Thoracic aorta (tissue), 2 donors: ENCODE measurements around the gene KLF1. TPM values are rescaled to one million over a fixed set of nuclear protein-coding genes. Genes with fewer than 3 reads are reported as not detected.

Experiments
- ATAC-seq: fragments of 150-250 bp; one replicate; pipeline ENCODE4 v1.8.0; 2017; ENCODE audit warnings: low read depth; ENCODE audit not compliant: insufficient number of reproducible peaks, low FRiP score
- DNase-seq: peaks from one replicate; pipeline ENCODE4 v3.0.0-alpha.2; 2020; ENCODE audit warnings: low spot score
- H3K27ac ChIP-seq, 2 donors: fragments of 200-600 bp; sonication (generic); 1 replicate in 1 of 2; 2 replicates in 1 of 2; pipeline ENCODE4 v1.5.1; 2016; ENCODE audit warnings: mild to moderate bottlenecking in 2 of 2, moderate library complexity in 2 of 2
- H3K27me3 ChIP-seq: fragments of 200-600 bp; sonication (generic); replicated peaks from 2 replicates; pipeline ENCODE4 v1.6.0; 2016; ENCODE audit warnings: mild to moderate bottlenecking; ENCODE audit not compliant: insufficient read depth
- H3K36me3 ChIP-seq: fragments of 200-600 bp; sonication (generic); one replicate; pipeline ENCODE4 v1.5.1; 2016
- H3K4me1 ChIP-seq, 2 donors: fragments of 200-600 bp; sonication (generic); 1 replicate in 1 of 2; 2 replicates in 1 of 2; pipeline versions ENCODE4 v1.5.1 to v1.6.0; 2016; ENCODE audit warnings: low read depth in 2 of 2, mild to moderate bottlenecking in 1 of 2; ENCODE audit not compliant: control insufficient read depth in 1 of 2
- H3K4me3 ChIP-seq: fragments of 200-600 bp; sonication (generic); 2 replicates; pipeline ENCODE4 v1.5.1; 2016; ENCODE audit warnings: mild to moderate bottlenecking
- H3K9me3 ChIP-seq: fragments of 200-600 bp; sonication (generic); 2 replicates; pipeline ENCODE4 v1.5.1; 2016
- total RNA-seq, 2 donors: library from RNA; depleted of rRNA; stranded (reverse); fragments of >200 nt; gene quantifications; one replicate each; pipeline versions ENCODE4 v1.1.0 to v1.2.3, GENCODE V29; 2016
- TF ChIP-seq, protein P1 (sequence below): fragments of 200-600 bp; sonication (generic); IDR thresholded peaks from one replicate; pipeline ENCODE4 v1.5.1; 2019; ENCODE audit warnings: antibody characterized with exemption

KLF1 gene
- total RNA-seq, 2 donors from 2014 or later, result not detected

DNA sequence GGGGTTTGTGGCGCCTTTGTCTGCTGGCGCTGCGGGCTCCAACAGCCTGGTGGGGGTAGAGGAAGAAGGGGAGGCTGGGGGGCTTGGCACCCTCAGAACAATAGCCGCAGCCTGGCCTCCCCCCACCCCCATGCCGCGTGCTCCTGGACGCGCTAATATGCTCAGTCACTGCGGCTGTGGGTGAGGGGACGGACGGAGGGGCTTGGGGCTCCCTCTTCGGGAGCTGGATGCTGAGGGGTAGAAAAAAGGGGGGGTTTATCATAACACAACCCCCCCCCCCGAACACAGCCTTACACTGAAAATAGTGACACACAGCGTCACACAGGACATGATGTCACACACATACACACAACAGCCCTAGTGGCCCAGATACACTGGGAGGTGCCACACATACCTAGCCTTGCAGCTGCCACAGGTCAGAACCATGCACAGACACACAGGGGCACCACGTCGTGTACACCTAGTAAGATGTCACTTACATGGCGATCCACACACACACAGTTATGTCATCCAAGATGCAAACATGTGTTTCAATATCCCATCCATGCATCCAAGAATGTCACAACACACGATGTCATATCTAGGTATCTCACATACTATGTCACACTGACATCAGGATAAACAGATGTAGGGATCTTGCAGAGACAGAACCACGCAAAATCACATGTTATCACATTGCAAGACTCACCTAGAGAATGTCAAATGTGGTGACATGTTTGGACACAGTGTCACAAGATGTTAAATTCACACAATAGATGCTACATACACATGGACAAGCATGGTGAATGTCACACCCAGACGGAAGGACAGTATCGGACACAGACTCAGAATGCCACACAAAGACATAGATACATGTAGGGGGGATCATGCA lies 47.9 kb downstream of the KLF1 start:
- peaks cover 54% of the 10 kb centered on the region for H3K27me3 ChIP-seq
- H3K9me3 ChIP-seq, result no peaks in the 10 kb centered on the region
- TF ChIP-seq, protein P1, sequence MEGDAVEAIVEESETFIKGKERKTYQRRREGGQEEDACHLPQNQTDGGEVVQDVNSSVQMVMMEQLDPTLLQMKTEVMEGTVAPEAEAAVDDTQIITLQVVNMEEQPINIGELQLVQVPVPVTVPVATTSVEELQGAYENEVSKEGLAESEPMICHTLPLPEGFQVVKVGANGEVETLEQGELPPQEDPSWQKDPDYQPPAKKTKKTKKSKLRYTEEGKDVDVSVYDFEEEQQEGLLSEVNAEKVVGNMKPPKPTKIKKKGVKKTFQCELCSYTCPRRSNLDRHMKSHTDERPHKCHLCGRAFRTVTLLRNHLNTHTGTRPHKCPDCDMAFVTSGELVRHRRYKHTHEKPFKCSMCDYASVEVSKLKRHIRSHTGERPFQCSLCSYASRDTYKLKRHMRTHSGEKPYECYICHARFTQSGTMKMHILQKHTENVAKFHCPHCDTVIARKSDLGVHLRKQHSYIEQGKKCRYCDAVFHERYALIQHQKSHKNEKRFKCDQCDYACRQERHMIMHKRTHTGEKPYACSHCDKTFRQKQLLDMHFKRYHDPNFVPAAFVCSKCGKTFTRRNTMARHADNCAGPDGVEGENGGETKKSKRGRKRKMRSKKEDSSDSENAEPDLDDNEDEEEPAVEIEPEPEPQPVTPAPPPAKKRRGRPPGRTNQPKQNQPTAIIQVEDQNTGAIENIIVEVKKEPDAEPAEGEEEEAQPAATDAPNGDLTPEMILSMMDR, result no peak
- no peaks in the 10 kb centered on the region for H3K36me3 ChIP-seq
- H3K4me3 ChIP-seq, result peak overlapping the region; percentile 60
- H3K27ac ChIP-seq, result no peak overlapping the region
- peaks cover 8 to 19% of the 10 kb centered on the region in 2 donors for H3K4me1 ChIP-seq
- ATAC-seq, result no peak
- no peak for DNase-seq

DNA sequence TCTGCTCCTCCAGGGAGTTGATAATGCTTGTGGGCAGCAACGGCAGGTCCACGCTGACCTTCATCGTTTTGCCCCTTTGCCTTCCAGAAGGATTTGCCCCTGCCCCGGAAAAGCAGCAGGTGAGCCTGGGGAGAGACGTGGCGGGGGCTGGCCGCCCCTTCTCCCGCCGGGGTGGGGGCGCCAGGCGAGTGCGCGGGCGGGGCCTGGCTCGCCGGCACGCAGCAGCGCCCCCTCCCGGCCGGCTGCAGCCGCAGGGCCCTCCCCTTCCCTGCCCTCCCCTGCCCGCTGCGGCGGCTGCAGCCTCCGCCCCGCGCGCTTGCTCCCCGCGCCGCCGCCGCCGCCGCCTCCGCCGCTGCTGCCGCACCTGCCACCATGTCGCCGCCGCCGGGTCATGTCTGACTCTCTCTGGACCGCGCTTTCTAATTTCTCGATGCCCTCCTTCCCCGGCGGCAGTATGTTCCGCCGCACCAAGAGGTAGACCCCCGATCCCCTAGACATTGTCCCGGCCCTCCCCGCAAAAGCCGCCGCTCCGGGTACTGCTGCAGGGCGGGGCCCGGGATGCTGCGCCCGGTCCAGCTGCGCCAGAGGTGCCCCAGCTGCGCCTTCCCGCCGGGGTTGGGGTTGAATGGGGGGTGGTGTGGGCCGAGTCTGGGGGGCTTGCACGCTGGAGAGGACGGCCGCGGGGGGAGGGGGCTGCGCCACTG lies 48.7 kb downstream of the KLF1 start, which contains the start of gene MAST1:
MAST1 (plus strand) TSS at position 334 of the 704 bp plus-strand sequence; CDS start at position 392, 58 bp downstream.
- TF ChIP-seq, protein P1, result no peak
- Histone ChIP-seq H3K4me3 (peak within 1 kb of the TSS; percentile 60), H3K36me3 (no peaks in the 10 kb centered on the region), H3K4me1 (peaks cover 10 to 23% of the 10 kb centered on the region in 2 donors), H3K27me3 (peaks cover 57% of the 10 kb centered on the region), H3K9me3 (no peaks in the 10 kb centered on the region), H3K27ac (peak within 1 kb of the TSS in 1 of 2 donors; percentile 28)
- ATAC-seq (no peak), DNase-seq (no peak)

DNA sequence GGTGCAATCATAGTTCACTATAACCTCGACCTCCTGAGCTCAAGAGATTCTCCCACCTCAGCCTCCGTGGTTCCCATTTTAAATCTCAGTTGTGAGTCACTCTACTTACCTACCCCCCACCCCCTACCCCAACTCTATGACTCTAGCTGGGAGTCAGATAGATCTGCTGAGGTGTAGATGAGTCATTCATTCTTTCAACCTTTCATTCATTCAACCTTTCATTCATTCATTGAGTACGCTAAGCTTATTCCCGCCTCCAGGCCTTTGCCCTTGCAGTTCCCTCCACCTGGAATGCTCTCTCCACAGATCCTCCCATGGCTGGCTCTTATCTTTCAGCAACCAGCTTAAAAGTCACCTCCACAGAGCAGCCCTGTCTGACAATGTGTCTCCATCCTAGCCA lies 49.8 kb downstream of the KLF1 start:
- H3K27me3 ChIP-seq, result peaks cover 52% of the 10 kb centered on the region
- no peaks in the 10 kb centered on the region for H3K9me3 ChIP-seq
- TF ChIP-seq, protein P1, result no peak
- ATAC-seq (no peak), DNase-seq (no peak)
- H3K36me3 ChIP-seq, result no peaks in the 10 kb centered on the region
- no peak overlapping the region for H3K27ac ChIP-seq
- peaks cover 10 to 23% of the 10 kb centered on the region in 2 donors for H3K4me1 ChIP-seq
- H3K4me3 ChIP-seq, result no peak overlapping the region

DNA sequence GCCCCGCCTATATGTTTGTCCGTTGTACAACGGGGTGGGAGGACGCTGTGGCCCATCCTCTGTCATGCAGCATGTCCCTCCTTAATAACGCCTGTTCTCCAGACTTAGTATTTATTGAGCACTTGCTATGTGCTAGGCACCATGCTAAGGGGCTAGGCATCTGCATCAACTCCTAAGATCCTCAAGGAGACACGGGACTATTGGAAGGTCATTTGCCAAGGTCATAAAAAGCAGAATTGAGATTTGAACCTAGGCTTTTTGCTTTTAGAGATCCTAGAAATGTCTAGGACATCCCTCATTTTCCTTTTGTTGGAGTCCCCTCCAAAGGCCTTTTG lies 50.5 kb downstream of the KLF1 start:
- Histone ChIP-seq H3K9me3 (no peaks in the 10 kb centered on the region), H3K4me1 (peaks cover 10 to 23% of the 10 kb centered on the region in 2 donors), H3K4me3 (no peak overlapping the region), H3K27me3 (peaks cover 53% of the 10 kb centered on the region), H3K27ac (no peak overlapping the region), H3K36me3 (no peaks in the 10 kb centered on the region)
- TF ChIP-seq, protein P1, result no peak
- ATAC-seq (no peak), DNase-seq (no peak)
